Hippocampal formation (tissue), 2 donors: ENCODE results near the gene GPN1.
A peak's percentile ranks its signal among the peaks of the same experiment; 100 is the strongest.
"Not testable (repeated sequence)": the region's sequence is repeated elsewhere in the genome, so short reads cannot be mapped to it uniquely, and the experiment has no call there.

Experiments used
- DNase-seq, 2 donors: peaks; one replicate each; lab custom pipeline; 2025; lab: John Stamatoyannopoulos, UW

Gene GPN1

DNA sequence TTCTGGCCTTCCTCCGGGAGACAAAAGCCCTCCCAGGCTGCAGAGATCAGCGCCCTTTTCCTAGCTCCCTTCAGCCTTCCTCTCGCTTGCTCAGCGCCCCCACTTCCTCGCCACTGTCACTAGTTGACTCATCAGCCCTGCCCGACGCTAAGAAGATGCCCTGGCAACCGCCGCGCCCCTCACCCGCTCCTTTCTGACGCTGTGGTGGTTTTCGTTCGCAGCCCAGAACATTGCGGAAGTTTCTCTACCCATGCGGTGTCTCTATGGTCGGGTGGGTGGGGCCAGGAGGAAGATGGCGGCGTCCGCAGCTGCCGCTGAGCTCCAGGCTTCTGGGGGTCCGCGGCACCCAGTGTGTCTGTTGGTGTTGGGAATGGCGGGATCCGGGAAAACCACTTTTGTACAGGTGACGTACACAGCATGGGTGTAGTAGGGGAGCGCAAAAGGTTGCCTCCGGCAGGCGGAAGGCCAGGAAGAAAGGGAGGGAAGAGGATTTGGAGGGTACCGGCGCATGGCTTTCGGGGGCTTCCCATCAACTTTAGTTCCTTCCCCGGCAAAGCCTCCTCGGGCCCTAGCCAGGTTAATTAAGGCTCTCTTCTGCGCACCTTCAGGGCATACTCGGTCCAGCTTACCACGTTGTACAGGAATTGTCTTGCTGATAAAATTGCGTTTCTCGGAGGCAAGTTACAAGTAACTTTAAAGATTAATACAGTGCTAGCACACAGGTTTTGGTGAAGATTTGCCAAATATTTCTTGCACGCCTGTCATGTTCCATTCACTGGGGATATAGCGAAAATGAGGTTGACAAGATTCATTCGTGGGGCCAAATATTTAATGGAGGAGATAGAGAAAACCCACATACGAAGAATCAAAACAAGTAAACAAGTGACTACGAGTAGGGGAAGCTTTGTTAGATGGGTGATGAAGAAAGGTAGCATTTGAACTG is at the start of gene GPN1, which contains the start of gene CCDC121:
Gene GPN1, plus strand, starts transcription at position 284 of the 943 bp plus-strand sequence. Its CDS starts 9 bp downstream, at position 293.
Gene CCDC121, minus strand, starts transcription at position 246 of the 943 bp plus-strand sequence. CDS start 1,213 bp downstream, outside the sequence.
- peak; percentile 81 to 85 for DNase-seq

DNA sequence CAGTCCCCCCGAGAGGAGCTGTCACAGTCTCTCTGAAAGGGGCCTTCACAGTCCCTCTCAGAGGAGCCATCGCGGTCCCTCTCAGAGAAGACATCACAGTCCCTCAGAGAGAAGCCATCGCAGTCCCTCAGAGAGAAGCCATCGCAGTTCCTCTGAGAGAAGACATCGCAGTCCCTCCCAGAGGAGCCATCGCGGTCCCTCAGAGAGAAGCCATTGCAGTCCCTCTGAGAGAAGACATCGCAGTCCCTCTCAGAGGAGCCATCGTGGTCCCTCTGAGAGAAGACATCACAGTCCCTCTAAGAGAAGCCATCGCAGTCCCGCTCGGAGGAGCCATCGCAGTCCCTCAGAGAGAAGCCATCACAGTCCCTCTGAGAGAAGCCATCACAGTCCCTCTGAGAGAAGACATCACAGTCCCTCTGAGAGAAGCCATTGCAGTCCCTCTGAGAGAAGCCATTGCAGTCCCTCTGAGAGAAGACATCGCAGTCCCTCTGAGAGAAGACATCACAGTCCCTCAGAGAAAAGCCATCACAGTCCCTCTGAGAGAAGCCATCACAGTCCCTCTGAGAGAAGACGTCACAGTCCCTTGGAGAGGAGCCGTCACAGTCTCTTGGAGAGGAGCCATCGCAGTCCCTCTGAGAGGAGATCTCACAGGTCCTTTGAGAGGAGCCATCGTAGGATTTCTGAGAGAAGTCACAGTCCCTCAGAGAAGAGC is 47.3 kb upstream of the GPN1 start:
- DNase-seq: no peak

DNA sequence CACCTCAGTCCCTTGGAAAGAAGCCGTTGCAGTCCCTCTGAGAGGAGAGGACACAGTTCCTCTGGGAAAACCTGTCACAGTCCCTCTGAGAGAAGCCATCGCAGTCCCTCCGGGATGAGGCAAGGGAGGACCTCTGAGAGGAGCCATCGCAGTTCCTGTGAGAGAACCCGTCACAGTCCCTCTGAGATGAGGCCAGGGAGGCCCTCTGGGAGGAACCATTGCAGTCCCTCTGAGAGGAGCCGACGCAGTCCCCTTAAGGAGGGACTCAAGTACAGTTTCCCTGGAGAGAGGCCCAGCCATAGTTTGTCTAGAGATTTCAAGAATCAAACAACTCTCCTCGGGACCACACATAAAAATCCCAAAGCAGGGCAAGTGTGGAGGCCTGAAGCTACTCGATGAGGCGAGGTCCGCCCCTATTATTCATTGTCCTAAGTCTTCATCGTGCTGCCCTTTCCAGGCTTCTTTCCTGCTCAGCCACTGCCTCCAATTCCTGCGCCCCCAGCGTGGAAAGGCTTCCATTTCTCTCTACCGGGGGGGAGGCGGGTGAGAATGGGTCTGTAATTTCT is 46.6 kb upstream of the GPN1 start:
- no peak for DNase-seq

DNA sequence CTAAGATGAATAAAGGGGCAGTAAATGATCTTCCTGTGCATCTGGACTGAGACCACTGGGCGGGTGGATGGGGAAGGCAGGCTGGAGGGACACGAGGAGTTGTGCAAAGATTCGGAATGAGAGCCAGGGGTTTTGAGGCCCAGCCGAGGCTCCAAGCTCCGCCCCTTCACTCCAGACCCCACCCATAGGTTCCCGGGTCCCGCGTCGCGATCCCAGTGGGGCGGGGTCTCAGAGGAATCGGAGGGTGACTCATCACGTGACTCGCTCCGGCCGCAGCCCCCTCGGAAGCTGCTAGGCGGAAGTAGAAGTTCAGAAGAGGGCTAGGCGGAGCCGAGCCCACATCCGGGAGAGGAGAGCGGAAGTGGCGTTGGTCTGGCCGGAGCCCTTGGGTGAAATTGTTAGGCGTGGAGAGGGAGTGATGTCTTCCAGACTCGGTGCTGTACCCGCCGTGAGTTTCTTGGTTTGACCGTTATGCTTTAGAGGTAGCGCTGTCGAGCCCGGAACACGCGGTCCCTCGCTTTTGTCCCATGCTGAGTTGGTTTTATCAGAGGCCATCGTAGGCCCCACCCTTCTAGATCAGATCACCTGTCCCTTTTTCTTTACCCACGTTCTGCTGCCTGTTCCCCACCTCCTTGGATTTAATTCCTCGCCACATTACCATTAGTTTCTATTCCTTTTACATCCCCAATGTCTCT is 46.0 kb upstream of the GPN1 start, which contains the start of gene ZNF512:
Gene ZNF512, plus strand, starts transcription at position 348 of the 695 bp plus-strand sequence. Its CDS starts 71 bp downstream, at position 419.
- peak; percentile 78 to 79 for DNase-seq

DNA sequence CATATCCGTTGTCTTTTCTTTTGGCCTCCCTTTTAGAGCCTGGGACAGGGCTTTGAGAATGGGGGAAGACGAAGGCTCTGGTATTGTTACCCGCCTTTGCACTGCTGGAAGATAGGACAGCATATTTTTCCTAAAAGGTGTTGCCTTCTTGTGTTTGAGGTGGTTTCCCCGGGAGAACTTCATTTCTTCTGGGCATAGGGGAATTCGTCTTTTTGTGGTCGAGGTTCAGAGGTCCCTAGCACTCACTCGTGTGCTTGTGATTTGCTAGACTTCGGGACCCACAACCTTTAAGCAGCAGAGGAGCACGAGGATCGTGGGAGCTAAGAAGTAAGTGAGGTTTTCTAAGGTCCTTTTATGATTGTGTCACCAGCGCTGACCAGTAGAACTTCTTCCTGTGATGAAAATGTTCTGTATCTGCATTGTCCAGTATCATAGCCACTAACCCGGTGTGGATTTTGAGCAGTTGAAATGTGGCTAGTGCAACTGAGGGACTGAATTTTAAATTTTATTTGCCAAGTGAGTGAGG is 45.4 kb upstream of the GPN1 start:
- no peak for DNase-seq

DNA sequence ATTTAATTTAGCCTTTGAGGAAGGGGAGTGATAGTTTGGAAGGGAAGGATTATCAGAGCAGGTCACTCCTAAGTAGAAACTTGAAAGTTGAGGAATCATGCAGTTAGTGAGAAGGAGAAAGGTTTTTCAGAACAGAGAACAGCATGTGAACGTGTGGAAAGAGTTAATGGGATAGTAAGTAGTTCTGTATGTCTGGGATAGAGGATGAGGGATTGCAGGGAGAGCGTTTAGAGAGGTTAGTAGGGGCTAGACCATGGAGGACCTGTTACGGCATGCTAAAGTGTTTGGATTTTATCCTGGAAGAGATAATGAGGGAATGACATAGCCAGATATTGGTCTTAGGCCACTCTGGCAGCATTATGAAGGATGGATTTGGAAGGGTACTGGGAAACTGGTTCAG is 44.3 kb upstream of the GPN1 start:
- DNase-seq: no peak

DNA sequence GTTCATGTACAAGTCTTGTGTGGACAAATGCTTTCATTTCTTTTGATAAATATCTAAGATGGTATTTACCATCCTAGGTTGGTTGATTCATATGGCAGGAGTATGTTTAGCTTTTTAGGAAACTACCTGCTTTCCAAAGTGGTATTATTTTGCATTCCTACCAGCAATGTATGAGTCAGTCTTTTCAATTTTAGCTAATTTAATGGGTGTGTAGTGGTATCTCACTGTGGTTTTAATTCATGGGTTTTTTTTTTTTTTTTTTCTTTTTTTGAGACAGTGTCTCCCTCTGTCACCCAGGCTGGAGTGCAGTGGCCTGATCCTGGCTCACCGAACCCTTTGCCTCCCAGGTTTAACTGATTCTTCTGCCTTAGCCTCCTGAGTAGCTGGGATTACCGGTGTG is 41.8 kb upstream of the GPN1 start:
- DNase-seq: no peak

DNA sequence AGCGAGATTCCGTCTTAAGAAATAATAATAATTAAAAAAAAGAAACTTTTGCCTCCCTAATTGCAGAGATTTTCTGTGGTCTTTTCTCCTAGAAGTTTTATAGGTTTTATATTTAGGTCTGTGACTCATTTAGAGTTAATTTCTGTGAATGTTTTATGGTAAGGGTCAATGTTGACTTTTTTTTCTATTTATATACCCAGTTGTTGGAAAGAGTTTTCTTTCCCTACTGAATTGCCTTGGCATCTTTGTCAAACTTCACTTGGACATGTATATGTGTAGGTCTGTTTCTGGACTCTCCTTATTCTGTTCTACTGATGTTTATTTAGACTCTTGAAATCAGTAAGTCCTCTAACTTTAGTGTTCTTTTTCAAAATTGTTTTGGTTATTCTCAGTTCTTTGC is 40.5 kb upstream of the GPN1 start:
- no peak for DNase-seq

DNA sequence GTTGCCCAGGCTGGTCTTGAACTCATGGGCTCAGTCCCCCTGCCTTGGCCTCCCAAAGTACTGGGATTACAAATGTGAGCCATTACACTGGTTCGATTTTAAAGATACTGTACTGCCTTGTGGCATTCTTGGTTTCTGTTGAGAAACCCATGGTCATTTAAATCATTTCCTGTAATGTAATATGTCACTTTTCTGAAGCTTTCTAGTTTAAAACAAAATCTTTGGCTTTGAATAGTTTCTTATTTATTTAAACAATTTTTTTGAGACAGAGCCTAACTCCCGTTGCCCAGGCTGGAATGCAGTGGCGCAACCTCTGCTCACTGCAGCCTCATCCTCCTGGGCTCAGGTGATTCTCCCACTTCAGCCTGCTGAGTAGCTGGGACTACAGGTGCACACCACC is 37.1 kb upstream of the GPN1 start:
- DNase-seq: no peak

DNA sequence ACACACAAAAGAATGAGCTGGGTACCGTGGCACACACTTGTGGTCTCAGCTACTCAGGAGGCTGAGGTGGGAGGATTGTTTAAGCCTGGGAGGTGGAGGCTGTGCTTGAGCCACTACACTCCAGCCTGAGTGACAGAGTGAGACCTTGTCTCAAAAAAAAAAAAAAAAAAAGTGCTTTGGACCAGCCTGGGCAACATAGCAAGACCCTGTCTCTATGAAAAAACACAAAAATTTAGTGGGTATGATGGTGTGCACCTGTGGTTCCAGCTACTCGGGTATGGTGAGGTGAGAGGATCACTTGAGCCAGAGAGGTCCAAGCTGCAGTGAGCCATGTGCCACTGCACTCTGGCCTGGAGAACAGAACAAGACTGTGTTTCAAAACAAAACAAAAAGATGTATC is 35.6 kb upstream of the GPN1 start:
- DNase-seq: no peak

DNA sequence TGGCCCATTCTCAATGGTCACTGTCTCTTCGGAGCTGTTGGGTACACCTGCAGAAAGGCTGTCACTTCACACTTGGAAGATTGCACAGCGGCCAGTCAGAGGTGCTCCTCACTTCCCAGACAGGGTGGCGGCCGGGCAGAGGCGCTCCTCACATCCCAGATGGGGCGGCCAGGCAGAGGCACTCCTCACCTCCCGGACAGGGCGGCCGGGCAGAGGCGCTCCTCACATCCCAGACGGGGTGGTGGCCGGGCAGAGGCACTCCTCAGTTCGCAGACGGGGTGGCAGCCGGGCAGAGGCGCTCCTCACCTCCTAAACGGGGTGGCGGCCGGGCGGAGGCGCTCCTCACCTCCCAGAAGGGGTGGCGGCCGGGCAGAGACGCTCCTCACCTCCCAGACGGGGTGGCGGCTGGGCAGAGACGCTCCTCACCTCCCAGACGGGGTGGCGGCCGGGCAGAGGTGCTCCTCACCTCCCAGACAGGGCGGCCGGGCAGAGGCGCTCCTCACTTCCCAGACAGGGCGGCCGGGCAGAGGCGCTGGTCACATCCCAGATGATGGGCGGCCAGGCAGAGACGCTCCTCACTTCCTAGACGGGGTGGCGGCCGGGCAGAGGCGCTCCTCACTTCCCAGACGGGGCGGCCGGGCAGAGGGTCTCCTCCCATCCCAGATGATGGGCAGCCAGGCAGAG is 34.7 kb upstream of the GPN1 start:
- not testable (repeated sequence) for DNase-seq

DNA sequence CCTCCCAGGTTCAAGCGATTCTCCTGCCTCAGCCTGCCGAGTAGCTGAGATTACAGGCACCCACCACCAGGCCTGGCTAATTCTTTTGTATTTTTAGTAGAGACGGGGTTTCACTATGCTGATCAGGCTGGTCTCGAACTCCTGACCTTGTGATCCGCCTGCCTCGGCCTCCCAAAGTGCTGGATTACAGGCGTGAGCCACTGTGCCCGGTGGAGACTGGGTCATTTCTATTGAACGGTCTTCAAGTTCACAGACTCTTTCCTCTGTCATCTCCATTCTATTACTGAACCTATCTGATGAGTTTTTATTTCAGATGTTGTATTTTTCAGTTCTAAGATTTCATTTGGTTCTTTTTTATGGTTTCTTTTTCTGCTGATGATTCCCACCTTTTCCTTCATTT is 33.4 kb upstream of the GPN1 start:
- DNase-seq: not testable (repeated sequence)

DNA sequence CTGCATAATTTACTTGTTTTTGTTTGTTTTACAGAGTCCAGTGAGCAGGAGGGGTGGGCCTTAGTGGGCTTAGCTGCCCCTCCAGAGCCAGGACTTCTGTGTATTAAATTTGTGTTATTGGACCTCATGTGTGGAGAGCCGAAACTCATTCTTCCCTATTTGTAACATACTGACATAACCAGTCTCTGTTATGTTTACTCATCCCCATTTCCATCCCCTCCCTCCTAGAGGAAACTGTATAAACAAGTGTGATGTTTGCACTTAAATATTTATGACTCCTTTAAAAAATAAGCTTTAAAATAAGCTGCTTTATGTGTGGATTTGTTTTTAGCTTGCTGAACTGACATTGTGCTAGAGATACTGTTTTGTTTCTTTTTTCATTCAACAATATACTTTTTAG is 32.2 kb upstream of the GPN1 start:
- DNase-seq: no peak

DNA sequence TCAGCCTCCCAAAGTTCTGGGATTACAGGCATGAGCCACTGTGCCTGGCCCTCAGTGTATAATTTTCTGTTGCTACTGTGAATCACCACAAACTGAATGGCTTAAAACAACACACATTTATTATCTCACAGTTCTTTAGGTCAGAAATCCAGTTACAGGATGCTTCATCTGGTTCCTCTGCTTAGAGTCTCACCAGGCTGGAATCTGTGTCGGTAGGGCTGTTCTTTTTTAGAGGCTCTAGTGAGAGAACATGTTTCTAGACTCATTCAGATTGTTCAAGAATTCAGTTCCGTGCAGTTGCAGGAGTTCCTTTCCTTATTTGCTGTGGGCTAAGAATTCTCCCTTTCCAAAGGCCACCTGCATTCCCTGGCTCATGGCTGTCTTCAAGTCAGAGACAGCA is 22.2 kb upstream of the GPN1 start:
- no peak for DNase-seq

DNA sequence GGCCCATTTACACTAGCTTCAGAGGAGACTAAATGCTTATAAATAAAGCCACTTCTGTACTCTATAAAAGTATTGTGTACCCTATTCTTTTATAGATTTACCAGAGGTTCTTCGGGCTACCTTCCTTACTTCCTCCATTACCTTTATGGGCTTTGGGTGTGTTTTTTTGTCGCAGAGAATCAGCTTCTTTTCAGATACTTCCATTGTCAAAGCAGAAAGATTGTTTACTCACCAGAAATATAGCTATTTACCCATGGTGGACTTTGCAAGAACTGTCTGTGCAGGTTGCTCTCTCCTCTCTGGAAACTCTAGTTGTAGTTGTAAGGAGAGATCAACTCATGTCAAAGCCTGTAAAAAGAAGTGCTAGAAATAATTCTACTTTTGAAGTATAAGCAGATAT is 14.9 kb upstream of the GPN1 start:
- no peak for DNase-seq

DNA sequence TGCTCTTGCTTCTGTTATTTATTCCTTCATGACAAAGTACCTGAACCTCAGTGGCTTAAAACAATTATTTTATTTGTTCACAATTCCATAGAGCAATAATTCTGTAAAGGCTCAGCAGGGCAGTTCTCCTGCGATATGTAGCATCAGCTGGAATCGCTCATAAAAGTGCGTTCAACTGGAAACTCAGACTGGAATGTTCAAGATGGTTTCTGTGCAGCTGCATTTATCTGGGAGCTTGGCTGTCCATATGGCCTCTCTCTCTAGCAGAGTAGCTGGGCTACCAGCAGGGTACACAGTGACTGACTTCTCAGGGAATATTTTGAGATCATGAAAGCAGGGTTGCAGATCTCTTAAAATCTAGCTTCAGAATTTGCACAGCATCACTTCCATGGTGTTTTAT is 13.5 kb upstream of the GPN1 start:
- DNase-seq: no peak

DNA sequence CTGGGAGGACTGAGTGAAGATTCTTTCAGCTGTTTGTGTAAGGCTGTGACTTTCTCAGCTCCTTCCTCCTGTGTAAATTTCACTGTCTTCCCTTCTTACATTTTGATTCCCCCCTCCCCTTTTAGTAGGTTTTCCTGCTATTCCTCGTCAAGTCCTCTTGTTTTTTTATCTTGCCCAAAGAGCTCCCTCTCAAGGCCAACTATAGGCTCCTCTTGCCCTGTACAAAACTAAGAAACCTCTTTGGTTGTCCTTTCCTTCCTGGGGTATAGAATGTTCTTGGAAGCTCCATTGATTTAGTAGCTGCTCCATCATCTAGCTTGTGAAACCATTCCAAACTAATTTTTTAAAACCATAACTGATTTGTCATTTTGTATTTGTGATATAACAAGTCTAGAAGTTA is 7.3 kb upstream of the GPN1 start:
- DNase-seq: no peak

DNA sequence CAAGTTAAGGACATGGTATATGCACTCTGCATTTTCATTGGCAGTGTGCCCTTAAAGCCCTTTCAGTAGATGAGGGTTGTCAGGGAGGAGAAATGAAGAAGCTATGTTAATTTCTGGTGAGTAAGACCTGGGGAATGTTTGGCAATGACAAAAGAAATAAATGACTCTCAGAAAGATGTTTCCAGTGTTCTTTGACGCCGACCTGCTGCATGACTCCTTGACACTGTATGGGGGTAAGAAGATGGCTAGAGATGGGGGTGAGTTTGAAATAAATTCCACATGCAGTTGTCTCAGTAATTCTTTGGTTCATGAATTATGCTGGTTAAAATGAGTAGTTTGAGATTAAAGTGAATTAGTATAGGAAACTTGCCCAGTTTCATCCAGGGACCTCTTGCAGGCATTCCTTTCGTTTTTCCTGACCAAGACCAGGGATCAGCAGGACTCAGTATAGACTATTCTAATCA is 5.9 kb upstream of the GPN1 start:
- no peak for DNase-seq

DNA sequence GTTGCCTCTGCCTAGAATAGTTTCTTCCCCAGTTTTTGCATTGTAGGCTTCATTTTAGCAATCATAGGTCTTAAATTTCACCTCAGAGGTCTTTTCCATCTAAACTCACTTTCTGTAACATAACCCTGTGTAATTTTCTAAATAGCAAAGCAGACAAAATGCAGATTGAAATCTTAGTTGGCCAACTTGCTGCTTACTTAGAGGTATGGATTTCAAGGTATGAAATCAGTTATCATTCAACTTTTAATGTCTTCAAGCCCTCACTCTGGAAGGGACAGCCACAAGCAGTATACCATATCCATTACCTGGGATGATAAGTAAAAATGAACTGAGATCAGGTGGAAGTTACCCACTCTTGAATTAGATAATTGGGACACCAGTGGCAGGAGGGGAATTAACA is 3.9 kb upstream of the GPN1 start:
- no peak for DNase-seq

DNA sequence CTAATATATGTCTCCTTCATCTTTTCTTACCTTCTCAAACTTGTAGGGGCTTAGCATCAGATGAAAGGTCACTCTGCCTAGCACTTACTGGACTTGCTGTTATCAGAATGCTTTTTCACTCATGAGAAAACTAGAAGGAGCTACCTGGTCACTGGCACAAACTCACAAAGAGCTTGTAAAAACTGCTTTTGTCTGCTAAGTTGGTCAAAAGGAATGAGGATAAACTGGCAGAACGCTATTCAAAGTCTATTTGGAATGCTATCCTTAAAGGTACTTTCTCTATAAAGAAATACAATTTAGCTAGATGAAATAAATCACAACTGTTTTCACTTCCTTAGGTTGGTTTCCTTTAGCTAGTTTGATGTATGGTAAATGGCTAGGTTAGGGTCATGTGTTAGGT is 2.5 kb upstream of the GPN1 start:
- not testable (repeated sequence) for DNase-seq

DNA sequence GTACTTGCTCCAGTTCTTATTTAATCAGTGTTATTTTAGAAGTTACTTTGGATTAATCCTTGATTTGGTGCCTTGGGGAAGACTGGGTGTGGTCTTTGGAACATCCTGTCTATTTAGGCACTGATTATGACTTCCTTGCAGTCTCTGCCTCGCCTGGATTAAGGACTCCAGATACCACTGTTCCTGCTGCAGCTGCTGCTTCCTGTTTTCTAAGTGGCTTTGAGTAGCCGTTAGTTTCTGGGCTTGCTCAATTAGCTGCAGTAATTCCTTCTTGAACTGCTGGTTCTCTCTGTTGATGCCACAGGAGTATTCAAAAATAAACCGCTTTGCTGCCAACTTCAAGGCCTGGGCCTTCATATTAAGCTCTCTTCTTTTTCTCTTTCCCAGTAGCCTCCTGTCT is 1.9 kb upstream of the GPN1 start:
- not testable (repeated sequence) for DNase-seq
